Mucosa of gallbladder (tissue), 1 donor: ENCODE data around the gene FKBP7. TPM values are rescaled to one million over a fixed set of nuclear protein-coding genes. Genes with fewer than 3 reads are reported as not detected.
A peak's percentile ranks its signal among the peaks of the same experiment; 100 is the strongest.
"Not testable (repeated sequence)": the region's sequence is repeated elsewhere in the genome, so short reads cannot be mapped to it uniquely, and the experiment has no call there.

Source experiments
- DNase-seq: peaks from one replicate; pipeline ENCODE4 v3.0.0-alpha.2; 2020; ENCODE audit warnings: low spot score
- total RNA-seq: library from RNA; stranded (reverse); gene quantifications from one replicate; pipeline ENCODE4 v1.2.1, GENCODE V29; 2021
- donor health status: DM: no; HTN: no; CAD: no.

FKBP7 gene
- total RNA-seq, 1 donor from 2014 or later: 9.1 TPM

GRCh38 chr2:178485356-178485755 is 7.0 kb upstream of the FKBP7 start:
- DNase-seq: no peak

DNA sequence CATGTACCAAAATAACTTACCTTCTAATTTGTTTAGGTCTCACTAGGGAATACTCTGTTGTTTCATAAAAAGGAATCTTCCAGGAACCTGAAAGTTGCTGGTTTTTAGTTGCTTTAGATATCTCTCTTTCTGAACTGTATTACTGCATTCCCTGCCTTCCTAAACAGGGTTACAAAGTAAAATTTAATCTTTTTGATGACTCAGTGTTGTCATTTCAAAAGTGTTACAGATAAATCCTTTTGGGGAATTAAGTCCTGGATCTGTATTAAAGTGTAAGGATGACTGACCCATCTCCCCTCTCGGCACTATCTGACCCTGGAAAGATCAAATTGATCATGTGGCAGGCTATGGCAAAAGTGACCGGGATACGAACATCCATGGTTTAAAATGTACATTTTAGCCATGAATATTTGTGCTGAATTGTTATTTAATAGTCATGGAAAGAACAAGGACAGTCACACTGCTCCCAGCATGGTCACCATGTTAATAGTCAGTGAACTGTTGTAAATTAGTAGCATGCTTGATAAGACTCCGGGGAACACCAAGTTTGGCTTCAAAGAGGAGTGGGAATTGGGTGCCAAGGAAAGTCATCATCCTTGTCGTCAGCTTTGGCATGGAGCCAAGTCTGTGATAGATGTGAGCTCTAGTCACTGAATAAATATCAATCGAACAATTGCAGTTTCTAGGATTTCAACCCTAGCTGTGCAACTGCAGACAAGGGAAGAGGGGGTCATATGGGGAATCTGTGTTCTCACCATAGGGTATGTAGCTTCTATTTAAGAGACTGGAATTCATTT is 6.0 kb upstream of the FKBP7 start:
- peak; percentile 36 for DNase-seq

GRCh38 chr2:178482437-178482836 is 4.0 kb upstream of the FKBP7 start:
- DNase-seq: no peak

DNA sequence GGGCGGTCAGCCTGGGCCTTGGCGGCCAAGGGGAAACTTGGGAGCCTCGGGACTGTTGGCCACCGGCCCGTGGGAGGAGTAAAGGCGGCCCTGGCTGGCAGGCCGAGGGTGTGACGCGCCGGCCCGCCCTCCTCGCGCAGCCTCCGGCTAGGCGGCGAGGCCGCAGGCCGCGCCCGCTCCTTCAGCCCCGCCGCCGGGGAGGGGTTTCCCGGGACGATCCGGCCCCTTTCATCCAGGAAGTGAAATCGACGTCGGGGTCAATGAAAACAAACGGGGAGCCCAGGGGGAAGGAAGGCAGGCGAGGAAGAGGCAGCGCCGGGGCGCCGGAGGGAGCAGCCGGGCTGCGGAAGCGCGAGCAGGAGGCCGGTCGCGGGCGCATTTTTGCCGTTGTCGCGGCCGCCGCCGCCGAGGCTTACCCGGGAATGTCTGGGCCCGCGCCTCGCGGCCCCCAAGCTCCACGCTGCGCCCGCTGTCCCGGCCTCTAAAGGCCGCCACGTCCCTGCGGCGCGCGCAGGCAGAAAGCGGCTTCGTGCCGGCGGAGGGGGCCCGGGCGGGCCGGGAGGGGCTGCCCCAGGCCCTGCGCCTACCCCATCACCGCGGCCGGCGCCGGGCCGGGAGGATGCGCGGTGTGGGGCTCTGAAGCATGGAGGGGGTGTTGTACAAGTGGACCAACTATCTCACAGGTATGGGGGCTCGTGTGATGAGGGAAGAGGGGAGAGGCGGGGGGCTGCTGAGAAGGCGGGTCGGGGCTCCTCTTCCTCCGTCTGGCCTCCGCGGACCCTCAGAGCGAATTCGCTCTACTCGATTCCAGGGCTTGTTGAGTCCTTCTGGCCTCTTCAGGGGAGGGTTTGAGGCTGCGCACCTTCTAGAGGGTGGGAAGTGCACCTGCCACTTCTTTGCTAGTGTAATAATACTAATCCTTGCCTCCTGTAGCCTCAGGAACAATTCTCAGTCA is 2.1 kb upstream of the FKBP7 start, which contains the start of gene PLEKHA3:
Gene PLEKHA3 (plus strand): TSS at position 231 of the 955 bp plus-strand sequence. CDS start 413 bp downstream, at position 644.
- DNase-seq: peak; percentile 95

GRCh38 chr2:178479758-178480226 is 1.4 kb upstream of the FKBP7 start:
- DNase-seq: no peak

DNA sequence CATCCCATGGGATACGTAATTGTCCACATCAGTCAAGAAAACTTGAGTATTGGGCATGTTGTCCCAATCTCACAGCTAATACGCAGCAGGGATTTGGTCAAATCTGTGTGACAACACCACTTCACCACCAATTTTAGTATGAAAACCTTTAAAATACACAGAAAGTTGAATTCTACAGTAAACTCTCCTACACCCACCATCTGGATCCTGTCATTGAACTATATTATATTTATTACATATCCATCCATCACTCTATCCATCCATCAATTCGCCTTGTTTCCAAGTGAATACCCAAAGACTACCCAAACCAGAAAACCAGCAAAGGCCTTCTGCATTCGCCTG is 846 bp upstream of the FKBP7 start:
- no peak for DNase-seq

GRCh38 chr2:178478130-178478438 is 316 bp downstream of the FKBP7 start:
- no peak for DNase-seq

DNA sequence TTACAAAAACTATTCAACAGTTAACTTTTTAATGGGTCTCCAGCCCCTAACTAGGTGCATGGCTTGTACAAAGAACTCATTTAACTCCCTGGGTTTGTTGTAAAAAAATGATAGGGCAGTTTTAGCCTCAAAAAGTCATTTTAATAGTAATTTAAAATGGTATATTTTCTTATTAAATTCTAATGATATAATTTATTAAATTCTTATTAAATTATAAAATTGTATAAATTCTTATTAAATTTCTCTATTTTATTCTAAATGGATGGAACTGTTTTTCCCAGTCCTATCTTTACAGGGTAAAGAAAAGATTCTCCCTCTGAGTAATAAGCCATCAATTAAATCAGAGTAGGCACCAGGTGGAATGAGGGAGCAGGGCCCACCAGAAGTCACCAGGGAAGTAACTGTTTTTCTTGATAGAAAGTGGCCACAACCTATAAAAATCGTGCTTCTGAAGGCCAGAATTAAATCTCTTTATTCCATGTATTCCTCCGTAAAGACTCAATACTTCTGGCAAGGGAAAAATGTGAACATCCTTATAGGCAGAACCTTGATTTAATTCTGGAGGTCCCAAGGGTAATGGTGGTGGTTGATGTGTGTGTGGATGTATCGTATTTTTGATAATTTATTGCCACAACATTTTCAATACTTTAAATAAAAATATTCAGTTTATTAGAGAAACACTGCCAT is 814 bp downstream of the FKBP7 start:
- no peak for DNase-seq

- DNase-seq: no peak
Observed at GRCh38 chr2:178476477-178476876, 1.9 kb downstream of the FKBP7 start.

DNA sequence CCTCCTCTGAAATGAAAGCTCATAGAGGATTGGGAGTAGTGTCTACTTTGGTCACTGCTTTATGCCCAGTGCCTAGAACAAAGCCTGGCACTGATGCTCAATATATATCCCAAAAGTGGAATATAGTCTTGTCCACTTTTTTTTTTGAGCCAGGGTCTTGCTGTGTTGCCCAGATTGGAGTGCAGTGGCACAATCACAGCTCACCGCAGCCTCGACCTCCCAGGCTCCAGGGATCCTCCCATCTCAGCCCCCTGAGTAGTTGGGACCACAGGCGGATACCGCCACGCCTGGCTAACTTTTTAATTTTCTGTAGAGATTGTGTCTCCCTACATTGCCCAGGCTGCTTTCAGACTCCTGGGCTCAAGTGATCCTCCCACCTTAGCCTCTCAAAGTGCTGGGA is 3.8 kb downstream of the FKBP7 start:
- no peak for DNase-seq

GRCh38 chr2:178473931-178474330 is 4.5 kb downstream of the FKBP7 start:
- DNase-seq: no peak

DNA sequence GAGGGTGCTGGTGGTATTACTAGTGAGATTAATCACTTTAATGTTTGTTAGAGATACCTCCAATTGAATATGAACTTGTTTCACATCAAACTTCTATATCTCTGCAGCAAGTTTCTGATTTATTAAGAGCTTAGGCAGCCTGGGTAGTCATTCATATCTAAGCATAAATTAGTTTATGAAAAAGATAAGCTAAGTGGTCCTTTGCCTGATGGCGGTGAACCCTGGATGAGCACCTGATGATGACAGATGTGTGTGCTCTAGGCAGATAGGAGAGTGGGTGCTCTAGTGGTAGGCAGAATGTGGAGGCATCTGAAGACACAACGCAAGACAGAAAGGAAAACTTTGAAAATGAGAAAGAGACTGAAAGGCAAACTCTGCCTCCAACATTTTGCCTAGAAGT is 5.0 kb downstream of the FKBP7 start:
- DNase-seq: no peak

DNA sequence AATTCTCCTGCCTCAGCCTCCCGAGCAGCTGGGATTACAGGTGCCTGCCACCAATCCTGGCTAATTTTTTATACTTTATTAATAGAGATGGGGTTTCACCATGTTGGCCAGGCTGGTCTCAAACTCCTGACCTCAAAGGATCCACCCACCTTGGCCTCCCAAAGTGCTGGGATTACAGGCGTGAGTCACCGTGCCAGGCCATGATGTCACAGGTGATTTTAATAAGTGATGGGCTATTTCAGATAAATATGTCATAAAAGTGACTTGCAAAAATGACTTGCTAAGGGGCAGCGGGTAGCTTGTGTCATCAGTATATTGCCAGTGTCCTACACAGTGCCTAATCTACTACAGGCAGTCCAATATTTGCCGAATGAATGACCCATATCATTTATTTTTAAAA is 7.1 kb downstream of the FKBP7 start:
- not testable (repeated sequence) for DNase-seq

GRCh38 chr2:178469219-178469849 is 9.1 kb downstream of the FKBP7 start:
- no peak for DNase-seq

DNA sequence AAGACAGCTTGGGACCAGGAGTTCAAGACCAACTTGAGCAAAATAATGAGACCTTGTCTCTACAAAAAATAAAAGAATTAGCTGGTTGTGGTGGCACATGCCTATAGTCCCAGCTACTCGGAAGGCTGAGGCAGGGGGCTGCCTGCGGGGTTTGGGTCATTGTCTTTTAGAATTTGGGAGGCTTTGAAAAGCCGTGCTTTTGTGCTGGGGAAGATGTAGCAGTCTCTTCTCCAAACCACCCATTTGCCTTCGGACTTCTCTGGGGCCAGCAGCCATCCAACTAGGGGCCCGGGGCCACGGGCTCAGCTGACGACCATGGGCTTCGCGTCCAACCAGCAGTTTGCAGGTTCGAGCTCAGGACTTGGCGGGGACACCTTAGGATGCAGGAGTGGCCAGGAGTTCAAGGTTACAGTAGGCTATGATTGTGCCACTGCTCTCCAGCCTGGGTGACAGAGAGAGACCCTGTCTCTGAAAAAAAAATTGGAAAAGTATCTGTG is 21.0 kb downstream of the FKBP7 start:
- DNase-seq: no peak

DNA sequence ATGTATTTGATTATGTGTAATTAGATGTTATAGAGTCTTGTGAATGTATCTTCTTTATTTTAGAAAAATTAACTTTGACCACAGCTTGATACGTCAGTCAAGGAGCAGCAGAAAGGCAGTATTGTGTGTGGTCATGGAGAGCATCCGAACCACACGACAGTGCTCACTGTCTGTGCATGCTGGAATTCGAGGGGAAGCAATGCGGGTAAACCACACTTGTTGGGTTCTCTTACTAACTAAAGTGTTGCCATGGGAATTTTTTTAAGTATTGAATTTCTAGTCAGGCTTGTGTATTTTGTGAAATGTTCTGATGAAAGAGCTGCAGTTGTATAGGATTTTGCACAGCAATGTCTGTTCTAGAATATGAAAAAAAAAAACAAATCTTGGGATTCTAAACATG is 22.5 kb downstream of the FKBP7 start:
- no peak for DNase-seq

DNA sequence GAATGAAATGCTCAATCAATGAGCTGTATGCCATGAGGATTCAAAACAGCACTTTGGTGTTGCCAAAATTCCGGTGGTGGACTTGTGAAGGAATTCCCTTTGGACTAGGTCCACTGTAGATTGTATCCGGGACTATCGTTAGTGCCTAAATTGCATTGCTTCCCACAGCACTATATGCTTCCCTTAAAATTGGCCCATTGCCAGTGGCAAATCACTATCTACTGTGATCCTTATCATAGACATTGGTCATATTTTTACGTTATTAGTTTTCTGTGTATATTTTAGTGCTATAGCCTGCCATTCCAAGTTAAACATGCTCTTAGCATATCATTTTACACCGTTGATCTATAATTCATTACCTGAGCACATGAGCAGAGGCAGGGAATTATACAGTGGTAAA is 25.5 kb downstream of the FKBP7 start:
- DNase-seq: no peak

GRCh38 chr2:178452334-178452733 is 26.1 kb downstream of the FKBP7 start:
- no peak for DNase-seq

GRCh38 chr2:178450774-178451525 is 27.4 kb downstream of the FKBP7 start, which contains the start of the genes PJVK and PRKRA:
Gene PJVK (plus strand): TSS chr2:178451378. CDS start chr2:178453410, 2,032 bp downstream.
Gene PRKRA (minus strand): TSS chr2:178451175. CDS start chr2:178451030, 145 bp downstream.
- DNase-seq: peak; percentile 97

- no peak for DNase-seq
Observed at GRCh38 chr2:178450524-178450773, 28.0 kb downstream of the FKBP7 start.
